Esophagus muscularis mucosa (tissue), 4 donors: ENCODE measurements around the gene TNS1.

Experiments used
- CTCF ChIP-seq, 3 experiments: fragments of 200-600 bp in 2 of 3; fragments of 450-650 bp in 1 of 3; sonication (generic) in 2 of 3; IDR thresholded peaks; one replicate each; pipeline ENCODE4 v1.5.1; 2017 to 2019; ENCODE audit warnings: antibody characterized with exemption in 3 of 3, mild to moderate bottlenecking in 2 of 3, moderate library complexity in 1 of 3
- EP300 ChIP-seq: sonication (generic); formaldehyde crosslinking; IDR thresholded peaks from one replicate; pipeline ENCODE4 v1.6.1; 2017; ENCODE audit warnings: antibody characterized with exemption
- POLR2A ChIP-seq: fragments of 450-650 bp; IDR thresholded peaks from one replicate; pipeline ENCODE4 v1.6.1; 2017; ENCODE audit warnings: antibody characterized with exemption, moderate library complexity, mild to moderate bottlenecking, low read depth
- POLR2AphosphoS5 ChIP-seq, 2 donors: sonication (generic); formaldehyde crosslinking; IDR thresholded peaks; one replicate each; pipeline ENCODE4 v1.6.1; 2017; ENCODE audit warnings: antibody characterized with exemption in 2 of 2

- TF ChIP-seq CTCF (IDR thresholded peaks at IDR 0.05) (no peak), POLR2A (no peak), POLR2AphosphoS5 (IDR thresholded peaks at IDR 0.05) (peak; percentile 26 to 65), EP300 (no peak)
Measured at GRCh38 chr2:217843324-217843723, 159.5 kb downstream of the TNS1 start.
